PC-3 (cell line): ENCODE results near the gene GNG14. TPM values are rescaled to one million over a fixed set of nuclear protein-coding genes. Genes with fewer than 3 reads are reported as not detected.
A peak's percentile ranks its signal among the peaks of the same experiment; 100 is the strongest.
"Not testable (repeated sequence)": the region's sequence is repeated elsewhere in the genome, so short reads cannot be mapped to it uniquely, and the experiment has no call there.

ENCODE experiments used
- ATAC-seq: fragments of 200-7000 bp; cut with Tn5 transposase; 2 replicates; pipeline ENCODE4 v1.9.1; 2020; ENCODE audit warnings: mild to moderate bottlenecking, moderate library complexity
- BruUV-seq: library from RNA; stranded (reverse); fragments of 400-500 nt; replicated peaks from 2 replicates; lab custom pipeline; 2021; lab: Mats Ljungman, UMichigan
- CTCF ChIA-PET: fragments of 300-600 bp; sonication (Branson Sonifier 250); formaldehyde crosslinking; loops from one replicate; lab custom pipeline; 2022; ENCODE audit warnings: antibody characterized with exemption; lab: Charles Lee
- POLR2A ChIA-PET: fragments of 300-600 bp; sonication (Branson Sonifier 250); formaldehyde crosslinking; loops from one replicate; lab custom pipeline; 2022; ENCODE audit warnings: antibody characterized with exemption; ENCODE audit not compliant: unreplicated experiment; lab: Charles Lee
- DNase-seq: peaks from one replicate; pipeline ENCODE4 v3.0.0-alpha.2; 2015
- H2AFZ ChIP-seq: fragments of 300-600 bp; sonication (generic); 2 replicates; pipeline ENCODE4 v1.6.0; 2016; ENCODE audit warnings: antibody characterized with exemption, low read length
- H3F3A ChIP-seq: fragments of 300-600 bp; sonication (generic); one replicate; pipeline ENCODE4 v1.6.0; 2017; ENCODE audit warnings: antibody characterized with exemption, low read length, control low read depth, mild to moderate bottlenecking; ENCODE audit not compliant: unreplicated experiment
- H3K27ac ChIP-seq: fragments of 300-600 bp; sonication (generic); 2 replicates; pipeline ENCODE4 v1.5.1; 2016; ENCODE audit warnings: mild to moderate bottlenecking, low read length
- H3K27me3 ChIP-seq: fragments of 300-600 bp; sonication (generic); 2 replicates; pipeline ENCODE4 v1.6.1; 2016; ENCODE audit warnings: low read length, mixed read lengths
- H3K36me3 ChIP-seq: fragments of 300-600 bp; sonication (generic); 2 replicates; pipeline ENCODE4 v1.6.1; 2016; ENCODE audit warnings: low read depth, mixed run types, low read length, mixed read lengths
- H3K4me1 ChIP-seq: fragments of 300-600 bp; sonication (generic); 2 replicates; pipeline ENCODE4 v1.5.1; 2016; ENCODE audit warnings: low read length; ENCODE audit not compliant: insufficient read depth
- H3K4me2 ChIP-seq: fragments of 300-600 bp; sonication (generic); 2 replicates; pipeline ENCODE4 v1.6.0; 2016; ENCODE audit warnings: low read length
- H3K4me3 ChIP-seq: fragments of 300-600 bp; sonication (generic); 2 replicates; pipeline ENCODE4 v1.5.1; 2016; ENCODE audit warnings: mild to moderate bottlenecking, low read length, mixed read lengths
- H3K79me2 ChIP-seq: fragments of 300-600 bp; sonication (generic); 2 replicates; pipeline ENCODE4 v1.6.1; 2017; ENCODE audit warnings: low read length, mixed read lengths
- H3K9ac ChIP-seq: fragments of 300-600 bp; sonication (generic); 2 replicates; pipeline ENCODE4 v1.6.0; 2016; ENCODE audit warnings: mild to moderate bottlenecking, low read length
- H3K9me2 ChIP-seq: fragments of 300-600 bp; sonication (generic); replicated peaks from 2 replicates; pipeline ENCODE4 v1.6.1; 2016; ENCODE audit warnings: mixed run types, low read length, mixed read lengths
- H3K9me3 ChIP-seq: fragments of 300-600 bp; sonication (generic); 2 replicates; pipeline ENCODE4 v1.6.1; 2016; ENCODE audit warnings: low read length, mixed read lengths
- H4K20me1 ChIP-seq: fragments of 300-600 bp; sonication (generic); 2 replicates; pipeline ENCODE4 v1.6.1; 2016; ENCODE audit warnings: low read length, mixed read lengths
- EZH2 ChIP-seq: fragments of 300-600 bp; sonication (generic); IDR thresholded peaks from one replicate; pipeline ENCODE4 v1.6.1; 2017; ENCODE audit warnings: antibody characterized with exemption, mild to moderate bottlenecking, low read length; ENCODE audit not compliant: unreplicated experiment
- EZH2phosphoT487 ChIP-seq: fragments of 300-600 bp; sonication (generic); IDR thresholded peaks from 2 replicates; pipeline ENCODE4 v1.6.1; 2018; ENCODE audit warnings: mild to moderate bottlenecking, antibody characterized with exemption, low read length, borderline replicate concordance
- intact Hi-C: fragments of 100-400 bp; cut with micrococcal nuclease; formaldehyde crosslinking; loops from 2 replicates; pipeline ENCODE4 v1.9.0; 2023
- total RNA-seq: library from RNA; depleted of rRNA; stranded (reverse); fragments of >200 nt; gene quantifications from 2 replicates; pipeline ENCODE4 v1.2.3, GENCODE V29; 2014
- TF ChIP-seq, protein P1 (sequence below): fragments of 300-600 bp; sonication (generic); conservative IDR thresholded peaks from 2 replicates; pipeline ENCODE4 v1.5.1; 2017; ENCODE audit warnings: antibody characterized with exemption, low read depth, mild to moderate bottlenecking, low read length

Gene GNG14
- total RNA-seq, 1 experiment from 2014 or later, result not detected

DNA sequence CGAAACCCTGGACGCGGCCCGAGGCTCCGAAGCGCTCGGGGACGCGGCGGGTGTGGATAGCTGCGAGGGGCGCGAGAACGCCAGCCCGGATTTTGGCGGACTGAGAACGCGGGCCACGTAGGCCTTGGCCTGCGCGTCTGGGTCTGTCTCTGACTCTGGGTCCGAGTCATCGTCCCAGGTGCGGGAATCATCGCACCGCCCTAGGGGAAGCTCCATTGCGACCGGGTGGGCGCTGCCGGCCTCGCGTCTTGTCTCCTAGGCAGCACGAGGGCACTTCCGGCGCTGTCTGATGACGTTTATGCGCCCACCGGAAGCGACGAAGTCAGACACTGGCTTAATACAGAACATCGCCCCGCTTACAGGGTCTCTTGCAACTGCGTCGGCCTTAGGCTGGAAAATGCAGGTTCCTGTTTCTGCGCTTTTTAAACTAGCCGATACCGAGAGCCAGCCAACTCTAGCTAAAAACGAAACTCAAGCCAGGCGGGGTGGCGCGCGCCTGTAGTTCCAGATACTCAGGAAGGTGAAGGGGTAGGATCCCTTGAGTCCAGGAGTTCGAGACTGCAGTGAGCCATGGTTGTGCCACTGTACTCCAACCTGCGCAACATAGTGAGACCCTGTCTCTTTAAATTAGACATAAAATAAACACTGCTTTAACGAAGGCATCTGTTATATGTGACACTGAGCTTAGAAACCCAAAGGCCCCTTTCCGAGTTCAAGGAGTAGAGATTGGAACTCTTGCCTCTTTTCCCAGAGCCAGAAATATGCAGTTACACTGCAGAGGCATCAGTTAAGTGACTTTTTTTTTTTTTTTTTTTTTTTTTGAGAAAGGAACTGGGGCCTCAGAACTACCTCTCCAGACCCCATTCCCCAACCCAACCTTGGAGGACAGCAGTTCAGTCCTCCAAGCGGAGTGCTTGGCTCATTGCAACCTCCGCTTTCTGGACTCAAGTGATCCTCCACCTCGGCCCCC lies 8.9 kb downstream of the GNG14 start, which contains the start of gene FBXW9:
FBXW9 (minus strand) TSS at position 266 of the 970 bp plus-strand sequence; CDS start at position 216, 50 bp downstream.
- peaks cover 15% of the 10 kb centered on the region for H3K4me1 ChIP-seq
- peak within 1 kb of the TSS; percentile 87 for H2AFZ ChIP-seq
- peak within 1 kb of the TSS; percentile 42 for H3K27ac ChIP-seq
- H3K27me3 ChIP-seq, result no peaks in the 10 kb centered on the region
- TSS peak; percentile 99 for BruUV-seq
- H3K4me3 ChIP-seq, result peak within 1 kb of the TSS; percentile 83
- H3F3A ChIP-seq, result no peaks in the 10 kb centered on the region
- no peaks in the 10 kb centered on the region for H4K20me1 ChIP-seq
- CTCF ChIA-PET, result no interaction called here
- intact Hi-C loops, result no loop called here
- TF ChIP-seq, protein P1, sequence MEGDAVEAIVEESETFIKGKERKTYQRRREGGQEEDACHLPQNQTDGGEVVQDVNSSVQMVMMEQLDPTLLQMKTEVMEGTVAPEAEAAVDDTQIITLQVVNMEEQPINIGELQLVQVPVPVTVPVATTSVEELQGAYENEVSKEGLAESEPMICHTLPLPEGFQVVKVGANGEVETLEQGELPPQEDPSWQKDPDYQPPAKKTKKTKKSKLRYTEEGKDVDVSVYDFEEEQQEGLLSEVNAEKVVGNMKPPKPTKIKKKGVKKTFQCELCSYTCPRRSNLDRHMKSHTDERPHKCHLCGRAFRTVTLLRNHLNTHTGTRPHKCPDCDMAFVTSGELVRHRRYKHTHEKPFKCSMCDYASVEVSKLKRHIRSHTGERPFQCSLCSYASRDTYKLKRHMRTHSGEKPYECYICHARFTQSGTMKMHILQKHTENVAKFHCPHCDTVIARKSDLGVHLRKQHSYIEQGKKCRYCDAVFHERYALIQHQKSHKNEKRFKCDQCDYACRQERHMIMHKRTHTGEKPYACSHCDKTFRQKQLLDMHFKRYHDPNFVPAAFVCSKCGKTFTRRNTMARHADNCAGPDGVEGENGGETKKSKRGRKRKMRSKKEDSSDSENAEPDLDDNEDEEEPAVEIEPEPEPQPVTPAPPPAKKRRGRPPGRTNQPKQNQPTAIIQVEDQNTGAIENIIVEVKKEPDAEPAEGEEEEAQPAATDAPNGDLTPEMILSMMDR, result no peak
- TF ChIP-seq EZH2phosphoT487, result no peak
- TF ChIP-seq EZH2, result no peak
- H3K4me2 ChIP-seq, result peak within 1 kb of the TSS; percentile 96
- H3K36me3 ChIP-seq, result peaks cover 22% of the 10 kb centered on the region
- H3K9me3 ChIP-seq, result no peaks in the 10 kb centered on the region
- ATAC-seq, result peak; percentile 85
- peak within 1 kb of the TSS; percentile 82 for H3K9ac ChIP-seq
- H3K79me2 ChIP-seq, result peaks cover 14% of the 10 kb centered on the region
- no peaks in the 10 kb centered on the region for H3K9me2 ChIP-seq
- DNase-seq, result peak; percentile 98
- POLR2A ChIA-PET, result no interaction called here

GRCh38 chr19:12697425-12697824 lies 9.6 kb downstream of the GNG14 start:
- H3K27ac ChIP-seq, H2AFZ ChIP-seq, ATAC-seq, POLR2A ChIA-PET, H3K27me3 ChIP-seq, H3K9me2 ChIP-seq, H3F3A ChIP-seq, H3K4me3 ChIP-seq, intact Hi-C loops, CTCF ChIA-PET, BruUV-seq, H3K9ac ChIP-seq, H4K20me1 ChIP-seq, H3K9me3 ChIP-seq, DNase-seq: not testable (repeated sequence)
- peaks cover 15% of the 10 kb centered on the region for H3K4me1 ChIP-seq
- H3K36me3 ChIP-seq, result peaks cover 29% of the 10 kb centered on the region
- peaks cover 14% of the 10 kb centered on the region for H3K79me2 ChIP-seq
- H3K4me2 ChIP-seq, result peak overlapping the region; percentile 96; the same call in 1 of the 2 replicates

DNA sequence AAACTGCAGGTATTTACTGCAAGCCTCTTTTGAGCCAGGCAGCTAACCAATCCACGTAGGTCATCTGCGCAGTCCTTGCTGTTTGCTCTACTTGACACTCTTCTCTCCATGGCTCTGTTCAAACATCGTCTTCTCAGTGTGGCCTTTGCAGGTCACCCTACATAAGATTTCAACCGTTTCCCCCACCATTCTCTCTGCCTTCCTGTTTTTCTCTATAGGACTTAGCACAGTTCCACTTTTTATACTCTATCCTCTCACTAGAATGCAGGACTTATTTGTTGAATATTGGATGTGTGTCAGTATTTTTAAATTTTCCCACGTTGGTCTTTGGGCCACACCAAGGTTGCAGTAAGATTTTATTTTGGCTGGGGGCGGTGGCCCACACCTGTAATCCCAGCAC lies 10.3 kb downstream of the GNG14 start:
- no peak overlapping the region for H3K4me3 ChIP-seq
- CTCF ChIA-PET, result no interaction called here
- no peak overlapping the region for H3K9ac ChIP-seq

More for the DNA sequence above, 10.3 kb downstream of the GNG14 start:
- TF ChIP-seq EZH2 (no peak), EZH2phosphoT487 (no peak)
- TF ChIP-seq, protein P1, result no peak
- H3K9me2 ChIP-seq, result no peaks in the 10 kb centered on the region
- no peaks in the 10 kb centered on the region for H3K9me3 ChIP-seq
- intact Hi-C loops, result no loop called here
- no TSS peak for BruUV-seq
- ATAC-seq, result no peak
- no peak overlapping the region for H3K27ac ChIP-seq
- H3K4me2 ChIP-seq, result no peak overlapping the region
- H3K4me1 ChIP-seq, result peaks cover 15% of the 10 kb centered on the region
- H3K79me2 ChIP-seq, result peaks cover 14% of the 10 kb centered on the region
- POLR2A ChIA-PET, result no interaction called here
- DNase-seq, result no peak
- no peak overlapping the region for H2AFZ ChIP-seq
- no peaks in the 10 kb centered on the region for H4K20me1 ChIP-seq
- H3K36me3 ChIP-seq, result peaks cover 35% of the 10 kb centered on the region
- no peaks in the 10 kb centered on the region for H3K27me3 ChIP-seq
- H3F3A ChIP-seq, result no peaks in the 10 kb centered on the region
